Mesothelial cell of epicardium (in vitro differentiated cells): ENCODE results near the gene INO80B. TPM values are rescaled to one million over a fixed set of nuclear protein-coding genes. Genes with fewer than 3 reads are reported as not detected.

ENCODE experiments used
- DNase-seq, 2 experiments: peaks; one replicate each; pipeline ENCODE4 v3.0.0; 2021; ENCODE audit warnings: low spot score in 2 of 2; ENCODE audit not compliant: unreplicated experiment in 2 of 2
- H3K27ac Mint-ChIP-seq: 2 replicates; pipeline ENCODE4 v1.8.0; 2021; ENCODE audit warnings: mixed read lengths
- H3K27me3 Mint-ChIP-seq: 2 replicates; pipeline ENCODE4 v1.8.0; 2021; ENCODE audit warnings: low read depth, mixed read lengths
- H3K36me3 Mint-ChIP-seq: 2 replicates; pipeline ENCODE4 v1.8.0; 2021; ENCODE audit warnings: mixed read lengths
- H3K4me1 Mint-ChIP-seq: 2 replicates; pipeline ENCODE4 v1.8.0; 2021; ENCODE audit warnings: mixed read lengths
- H3K4me3 Mint-ChIP-seq: 2 replicates; pipeline ENCODE4 v1.8.0; 2021; ENCODE audit warnings: mild to moderate bottlenecking, moderate library complexity, mixed read lengths
- H3K9me3 Mint-ChIP-seq: 2 replicates; pipeline ENCODE4 v1.8.0; 2021; ENCODE audit warnings: mixed read lengths
- total RNA-seq: library from RNA; stranded (reverse); gene quantifications from 3 replicates; pipeline ENCODE4 v1.2.1, GENCODE V29; 2021
- TF ChIP-seq, protein P1 (sequence below): fragments of 200-600 bp; sonication (generic); IDR thresholded peaks from one replicate; pipeline ENCODE4 v1.5.0; 2021; ENCODE audit warnings: antibody characterized with exemption; ENCODE audit not compliant: unreplicated experiment

Gene INO80B
- 42.9 to 48.1 TPM (median 45.3 TPM) in 3 replicates for total RNA-seq

DNA sequence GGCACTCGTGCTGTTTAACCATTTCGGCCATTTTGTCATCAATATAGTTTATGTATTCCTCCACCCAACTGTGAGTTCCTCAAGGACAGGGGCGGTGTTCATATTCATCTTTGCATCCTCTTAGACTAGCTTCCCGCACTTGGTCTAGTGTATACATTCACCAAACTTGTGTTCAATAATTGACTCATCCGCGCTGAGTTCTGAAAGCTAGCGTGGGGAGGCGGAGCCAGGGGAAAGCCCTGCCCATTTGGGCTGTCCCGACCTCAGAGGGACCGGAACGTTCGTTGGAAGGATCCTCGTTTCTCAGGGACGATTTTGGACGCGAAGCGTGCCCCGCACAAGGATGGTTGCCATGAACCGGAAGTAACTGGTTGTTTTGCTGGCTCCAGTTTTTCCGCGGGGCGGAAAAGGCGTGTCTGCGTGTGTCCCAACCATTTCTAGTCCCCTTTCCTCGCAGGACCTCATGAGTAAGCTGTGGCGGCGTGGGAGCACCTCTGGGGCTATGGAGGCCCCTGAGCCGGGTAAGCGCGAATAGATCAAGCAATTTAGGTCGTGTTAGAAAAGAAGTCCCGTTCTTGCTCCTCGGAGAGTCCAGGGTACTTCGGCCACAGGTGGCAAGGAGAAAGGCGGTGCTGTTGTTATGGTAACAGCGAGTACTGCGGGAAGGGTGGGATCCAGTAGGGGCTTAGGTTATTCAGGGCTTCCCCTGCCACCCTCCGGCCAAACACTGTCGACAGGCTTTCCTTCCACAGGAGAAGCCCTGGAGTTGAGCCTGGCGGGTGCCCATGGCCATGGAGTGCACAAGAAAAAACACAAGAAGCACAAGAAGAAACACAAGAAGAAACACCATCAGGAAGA lies at the start of gene INO80B:
TSS of gene INO80B (plus strand) at position 434 of the 858 bp plus-strand sequence. CDS start at position 464, 30 bp downstream.
- no peaks in the 10 kb centered on the region for H3K9me3 Mint-ChIP-seq
- H3K36me3 Mint-ChIP-seq = no peaks in the 10 kb centered on the region
- DNase-seq = peak; percentile 83 to 95
- peaks cover 51% of the 10 kb centered on the region for H3K4me1 Mint-ChIP-seq
- peak within 1 kb of the TSS; percentile 94 for H3K4me3 Mint-ChIP-seq
- TF ChIP-seq, protein P1, sequence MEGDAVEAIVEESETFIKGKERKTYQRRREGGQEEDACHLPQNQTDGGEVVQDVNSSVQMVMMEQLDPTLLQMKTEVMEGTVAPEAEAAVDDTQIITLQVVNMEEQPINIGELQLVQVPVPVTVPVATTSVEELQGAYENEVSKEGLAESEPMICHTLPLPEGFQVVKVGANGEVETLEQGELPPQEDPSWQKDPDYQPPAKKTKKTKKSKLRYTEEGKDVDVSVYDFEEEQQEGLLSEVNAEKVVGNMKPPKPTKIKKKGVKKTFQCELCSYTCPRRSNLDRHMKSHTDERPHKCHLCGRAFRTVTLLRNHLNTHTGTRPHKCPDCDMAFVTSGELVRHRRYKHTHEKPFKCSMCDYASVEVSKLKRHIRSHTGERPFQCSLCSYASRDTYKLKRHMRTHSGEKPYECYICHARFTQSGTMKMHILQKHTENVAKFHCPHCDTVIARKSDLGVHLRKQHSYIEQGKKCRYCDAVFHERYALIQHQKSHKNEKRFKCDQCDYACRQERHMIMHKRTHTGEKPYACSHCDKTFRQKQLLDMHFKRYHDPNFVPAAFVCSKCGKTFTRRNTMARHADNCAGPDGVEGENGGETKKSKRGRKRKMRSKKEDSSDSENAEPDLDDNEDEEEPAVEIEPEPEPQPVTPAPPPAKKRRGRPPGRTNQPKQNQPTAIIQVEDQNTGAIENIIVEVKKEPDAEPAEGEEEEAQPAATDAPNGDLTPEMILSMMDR = no peak
- H3K27ac Mint-ChIP-seq = peak within 1 kb of the TSS; percentile 99
- no peaks in the 10 kb centered on the region for H3K27me3 Mint-ChIP-seq

DNA sequence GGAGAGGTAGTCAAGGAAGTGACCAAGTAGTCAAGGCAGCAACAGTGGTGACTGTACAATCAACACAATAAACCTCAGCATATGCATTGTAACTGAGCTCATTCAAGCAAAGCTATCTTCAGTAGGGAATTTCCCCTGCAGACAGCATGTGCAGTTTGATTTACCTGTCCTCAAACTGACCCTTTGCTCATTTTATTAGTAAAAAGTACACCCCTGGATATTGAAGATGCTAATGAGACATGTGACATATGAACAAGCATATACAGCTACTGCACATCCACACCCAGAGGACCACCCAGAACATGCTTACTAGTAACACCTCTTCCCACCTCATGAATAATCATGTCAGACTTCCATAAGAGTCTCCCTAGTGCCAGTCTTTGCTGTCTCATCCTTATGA lies 48.9 kb upstream of the INO80B start:
- Mint-ChIP-seq H3K27me3 (peaks cover 14% of the 10 kb centered on the region), H3K4me3 (no peak overlapping the region), H3K9me3 (no peaks in the 10 kb centered on the region), H3K27ac (no peak overlapping the region), H3K4me1 (no peaks in the 10 kb centered on the region), H3K36me3 (no peaks in the 10 kb centered on the region)
- no peak for DNase-seq
- TF ChIP-seq, protein P1 = no peak

GRCh38 chr2:74407682-74408081 lies 47.2 kb upstream of the INO80B start:
- H3K27me3 Mint-ChIP-seq = peaks cover 14% of the 10 kb centered on the region
- no peak overlapping the region for H3K4me3 Mint-ChIP-seq
- TF ChIP-seq, protein P1 = no peak
- no peaks in the 10 kb centered on the region for H3K9me3 Mint-ChIP-seq
- no peak for DNase-seq
- no peak overlapping the region for H3K27ac Mint-ChIP-seq
- H3K4me1 Mint-ChIP-seq = peaks cover 4% of the 10 kb centered on the region
- no peaks in the 10 kb centered on the region for H3K36me3 Mint-ChIP-seq

GRCh38 chr2:74413001-74413698 lies 41.7 kb upstream of the INO80B start:
- Mint-ChIP-seq H3K4me1 (peaks cover 12% of the 10 kb centered on the region), H3K27me3 (peaks cover 11% of the 10 kb centered on the region), H3K9me3 (no peaks in the 10 kb centered on the region), H3K4me3 (no peak overlapping the region), H3K27ac (no peak overlapping the region), H3K36me3 (no peaks in the 10 kb centered on the region)
- TF ChIP-seq, protein P1 = no peak
- no peak for DNase-seq

DNA sequence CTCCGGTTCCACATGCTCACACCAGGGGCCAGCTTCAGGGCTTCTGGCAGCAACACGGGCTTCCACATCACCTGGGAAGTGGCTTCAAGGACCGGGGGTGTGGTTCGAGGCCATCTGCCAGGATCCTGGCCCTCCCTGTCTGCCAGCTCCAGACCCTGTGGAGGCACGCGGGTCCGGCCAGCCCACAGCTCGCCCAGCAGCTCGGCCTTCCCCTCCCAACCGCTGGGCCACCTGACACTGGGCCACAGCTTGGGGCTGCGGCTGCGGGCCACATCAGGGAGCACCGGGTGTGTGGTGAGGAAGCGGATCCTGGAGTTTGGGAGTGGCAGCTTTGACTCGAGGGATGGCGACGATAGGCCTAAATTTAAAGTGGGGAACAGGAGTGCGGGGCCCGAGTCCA lies 40.4 kb upstream of the INO80B start:
- no peak overlapping the region for H3K27ac Mint-ChIP-seq
- peaks cover 4% of the 10 kb centered on the region for H3K27me3 Mint-ChIP-seq
- no peak overlapping the region for H3K4me3 Mint-ChIP-seq
- H3K9me3 Mint-ChIP-seq = no peaks in the 10 kb centered on the region
- no peak for DNase-seq
- H3K4me1 Mint-ChIP-seq = peaks cover 12% of the 10 kb centered on the region
- no peaks in the 10 kb centered on the region for H3K36me3 Mint-ChIP-seq
- TF ChIP-seq, protein P1 = no peak
